SK-N-MC (cell line): Measurements from ENCODE around the gene PIK3CB.

Experiments
- EZH2 ChIP-seq: fragments of 200-600 bp; sonication (generic); IDR thresholded peaks from one replicate; pipeline ENCODE4 v1.6.1; 2017; ENCODE audit warnings: antibody characterized with exemption
- FOXP2 ChIP-seq: optimal IDR thresholded peaks from 2 replicates; pipeline ENCODE3; 2011; ENCODE audit warnings: mild to moderate bottlenecking, moderate library complexity; ENCODE audit not compliant: insufficient read depth; ENCODE audit errors: extremely low read length, control extremely low read depth
- POLR2AphosphoS5 ChIP-seq: IDR thresholded peaks from 2 replicates; pipeline ENCODE4 v1.6.1; 2012; ENCODE audit warnings: mild to moderate bottlenecking, low read depth, low read length, borderline replicate concordance

DNA sequence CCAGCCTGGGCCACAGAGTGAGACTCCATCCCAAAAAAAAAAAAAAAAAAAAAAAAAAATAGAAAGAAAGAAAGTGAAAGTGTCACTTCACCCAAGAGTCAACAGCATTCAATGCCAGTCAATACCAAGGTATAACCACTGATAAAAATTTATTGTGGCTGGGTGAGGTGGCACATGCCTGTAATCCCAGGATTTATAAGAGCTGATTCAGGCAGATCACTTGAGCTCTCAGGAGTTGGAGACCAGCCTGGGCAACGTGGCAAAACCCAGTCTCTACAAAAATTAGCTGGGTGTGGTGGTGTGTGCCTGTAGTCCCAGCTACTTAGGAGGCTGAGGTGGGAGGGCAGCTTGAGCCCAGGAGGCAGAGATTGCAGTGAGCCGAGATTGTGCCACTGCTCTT is 46.5 kb upstream of the PIK3CB start:
- TF ChIP-seq POLR2AphosphoS5 (no peak), EZH2 (no peak), FOXP2 (no peak)
